B cell (primary cell): Measurements from ENCODE around the gene HAPSTR1.

Experiments used
- CTCF ChIP-seq: fragments of 200-600 bp; IDR thresholded peaks from one replicate; pipeline ENCODE4 v1.8.0; 2022; ENCODE audit warnings: antibody characterized with exemption, mild to moderate bottlenecking
- EZH2 ChIP-seq: IDR thresholded peaks from 2 replicates; pipeline ENCODE4 v1.6.1; 2012; ENCODE audit warnings: borderline replicate concordance, low read depth, mild to moderate bottlenecking, moderate library complexity, low read length; ENCODE audit not compliant: insufficient read depth, poor library complexity, severe bottlenecking

GRCh38 chr16:9079430-9079812 is 12.0 kb upstream of the HAPSTR1 start:
- no peak for TF ChIP-seq CTCF
- TF ChIP-seq EZH2 = no peak
